8988T (cell line): ENCODE measurements around the gene TRAF3IP1.

ENCODE experiments used
- DNase-seq: peaks from one replicate; pipeline ENCODE4 v3.0.0; 2011

Gene TRAF3IP1

GRCh38 chr2:238413368-238413767 lies 93.0 kb downstream of the TRAF3IP1 start:
- no peak for DNase-seq

DNA sequence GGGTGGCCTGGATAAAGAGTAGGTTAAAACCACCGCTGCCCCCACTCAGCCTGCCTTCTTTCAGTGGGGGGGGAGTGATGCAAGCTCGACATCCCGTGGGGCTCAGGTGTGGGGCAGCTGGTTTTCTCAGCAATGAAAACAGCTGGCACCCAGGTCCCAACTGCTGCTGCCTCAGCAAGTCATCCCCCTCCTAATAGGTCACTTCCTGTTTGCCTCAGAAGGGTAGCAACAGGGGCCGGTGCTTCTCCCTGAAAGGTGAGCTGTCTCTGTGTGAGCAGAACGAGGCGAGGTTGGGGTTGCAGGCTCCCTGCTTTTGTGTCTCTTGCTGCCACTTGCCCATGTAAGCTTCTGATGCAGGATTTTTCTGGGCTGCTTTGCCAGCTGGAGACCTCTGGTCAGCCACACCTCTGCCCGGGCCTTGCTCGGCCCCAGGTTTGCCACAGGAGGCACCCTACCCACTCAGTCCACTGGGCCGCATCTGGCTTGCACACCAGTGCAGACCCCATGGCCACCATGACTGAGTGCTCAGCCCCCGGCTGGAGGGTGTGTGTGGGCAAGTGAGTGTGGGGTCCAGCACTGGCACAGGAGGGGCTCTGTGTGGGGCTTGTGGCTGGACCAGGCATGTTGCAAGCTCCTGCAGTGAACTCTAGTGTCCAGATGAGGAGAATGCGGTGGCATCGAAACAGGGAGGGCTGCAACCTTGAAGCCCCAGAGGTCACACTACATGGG lies 94.9 kb downstream of the TRAF3IP1 start:
- DNase-seq: no peak

GRCh38 chr2:238415893-238416292 lies 95.6 kb downstream of the TRAF3IP1 start:
- no peak for DNase-seq

DNA sequence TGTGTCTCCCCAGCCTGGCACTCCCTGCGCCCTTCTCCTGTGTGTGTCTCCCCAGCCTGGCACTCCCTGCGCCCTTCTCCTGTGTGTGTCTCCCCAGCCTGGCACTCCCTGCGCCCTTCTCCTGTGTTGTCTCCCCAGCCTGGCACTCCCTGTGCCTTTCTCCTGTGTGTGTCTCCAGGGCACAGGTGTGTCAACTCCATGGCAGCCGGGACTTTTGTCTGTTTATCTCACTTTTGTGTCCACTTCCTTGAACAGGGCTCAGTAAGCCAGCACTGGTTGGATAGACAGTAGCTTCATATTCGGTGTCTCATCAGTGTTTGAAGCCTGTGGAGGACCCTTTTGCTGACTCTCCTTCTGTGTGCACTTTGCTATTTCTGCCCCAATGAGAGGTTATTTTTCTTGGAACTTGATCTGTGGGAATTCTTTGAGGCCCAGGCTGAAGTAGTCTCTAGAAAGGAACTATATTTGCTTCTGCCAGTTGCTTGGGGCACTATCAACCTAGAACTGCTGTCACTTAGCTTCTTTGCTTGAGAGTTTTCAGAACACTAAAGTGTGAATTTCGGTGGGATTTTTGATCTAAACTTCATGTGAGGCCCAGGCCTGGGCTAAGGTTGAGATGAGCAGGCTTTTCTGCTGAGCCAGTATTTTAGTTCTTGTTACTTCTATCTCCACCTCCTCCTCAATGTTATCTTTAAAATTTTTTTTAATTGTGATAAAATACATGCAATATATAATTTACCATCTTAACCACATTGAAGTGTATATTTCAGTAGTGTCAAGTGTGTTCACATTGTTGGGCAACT lies 98.1 kb downstream of the TRAF3IP1 start:
- no peak for DNase-seq

- no peak for DNase-seq
These were observed 98.8 kb downstream of the TRAF3IP1 start for GRCh38 chr2:238418999-238419546.

DNA sequence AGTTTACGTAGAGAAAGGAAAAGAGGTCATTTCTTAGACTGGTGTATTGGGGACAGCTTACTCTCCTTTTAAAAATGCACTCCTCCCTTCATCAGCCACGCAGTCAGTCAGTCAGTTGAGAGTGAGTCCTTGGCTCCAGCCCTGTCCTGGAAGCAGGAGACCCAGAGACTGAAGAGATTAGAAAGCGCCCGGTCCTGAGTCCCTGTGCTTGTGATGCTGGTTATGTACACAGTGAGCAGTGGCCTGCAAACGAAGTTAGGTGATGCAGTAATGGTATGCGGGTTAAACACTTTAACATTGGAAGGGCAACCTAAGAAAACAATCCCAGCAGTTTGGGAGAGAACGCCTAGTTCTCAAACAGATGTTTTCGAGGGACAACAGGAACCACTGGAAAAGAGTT lies 100.1 kb downstream of the TRAF3IP1 start:
- no peak for DNase-seq

DNA sequence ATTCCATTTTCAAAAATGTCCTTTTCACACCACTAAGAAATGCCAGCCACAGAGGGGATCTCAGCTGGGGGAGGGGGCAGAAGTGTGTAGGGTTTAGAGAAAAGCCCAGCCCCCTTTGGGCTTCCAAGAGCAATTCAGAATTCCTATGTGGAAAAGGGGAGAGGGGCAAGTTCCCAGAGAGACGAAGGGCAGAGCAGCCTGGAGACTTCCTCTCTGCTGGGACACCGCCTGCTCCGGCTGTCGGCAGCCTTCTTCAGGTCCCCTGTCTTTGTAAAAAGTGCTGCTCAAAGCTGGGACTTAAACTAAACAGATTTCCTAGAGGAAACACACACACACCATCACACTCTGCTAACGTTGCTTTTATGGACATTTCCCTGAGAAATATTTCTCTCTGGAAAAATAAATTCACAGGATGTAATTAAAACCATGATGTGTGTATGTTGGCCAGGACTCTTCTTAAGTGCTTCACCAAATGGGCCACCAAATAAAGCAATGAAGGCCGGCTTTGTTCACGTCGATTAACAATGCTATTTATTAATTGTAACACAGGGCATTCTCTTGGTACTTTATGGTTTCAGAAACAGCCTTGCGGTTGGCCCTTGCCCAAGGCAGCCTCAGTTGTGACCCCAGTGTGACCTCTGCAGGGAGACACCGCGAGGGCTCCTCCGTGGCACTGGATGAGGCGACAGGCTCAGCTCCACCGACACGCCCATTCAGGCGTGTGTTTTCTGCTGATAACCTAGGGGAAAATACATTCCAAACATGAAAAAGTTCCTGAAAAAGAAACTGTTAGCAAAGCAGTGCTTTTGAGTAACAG lies 100.8 kb downstream of the TRAF3IP1 start:
- DNase-seq: no peak

- DNase-seq: no peak
These were observed 101.3 kb downstream of the TRAF3IP1 start for GRCh38 chr2:238421695-238422035.

- no peak for DNase-seq
These were observed 102.0 kb downstream of the TRAF3IP1 start for GRCh38 chr2:238422285-238422684.

DNA sequence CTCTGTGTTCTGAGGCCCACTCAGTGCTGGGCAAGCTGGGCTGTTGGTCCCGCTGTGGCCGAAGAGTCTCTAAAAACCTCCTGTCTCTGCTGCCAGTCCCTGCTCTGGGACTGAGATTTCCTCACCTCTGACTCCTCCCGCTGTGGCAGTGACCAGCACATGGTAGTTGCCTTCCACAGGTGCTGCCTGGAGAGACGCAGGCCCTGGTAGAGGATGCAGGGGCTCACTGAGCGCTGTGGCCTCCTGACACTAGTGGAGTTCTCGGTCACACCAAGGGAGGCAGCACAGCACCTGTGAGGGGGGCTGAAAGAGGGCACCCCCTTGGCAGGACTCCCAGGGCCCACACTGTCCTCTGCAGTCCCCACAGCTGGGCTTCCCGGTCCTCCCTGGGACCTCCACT lies 102.6 kb downstream of the TRAF3IP1 start:
- DNase-seq: no peak

GRCh38 chr2:238423561-238424312 lies 103.4 kb downstream of the TRAF3IP1 start:
- no peak for DNase-seq

- no peak for DNase-seq
These were observed 104.0 kb downstream of the TRAF3IP1 start for GRCh38 chr2:238424313-238424700.

DNA sequence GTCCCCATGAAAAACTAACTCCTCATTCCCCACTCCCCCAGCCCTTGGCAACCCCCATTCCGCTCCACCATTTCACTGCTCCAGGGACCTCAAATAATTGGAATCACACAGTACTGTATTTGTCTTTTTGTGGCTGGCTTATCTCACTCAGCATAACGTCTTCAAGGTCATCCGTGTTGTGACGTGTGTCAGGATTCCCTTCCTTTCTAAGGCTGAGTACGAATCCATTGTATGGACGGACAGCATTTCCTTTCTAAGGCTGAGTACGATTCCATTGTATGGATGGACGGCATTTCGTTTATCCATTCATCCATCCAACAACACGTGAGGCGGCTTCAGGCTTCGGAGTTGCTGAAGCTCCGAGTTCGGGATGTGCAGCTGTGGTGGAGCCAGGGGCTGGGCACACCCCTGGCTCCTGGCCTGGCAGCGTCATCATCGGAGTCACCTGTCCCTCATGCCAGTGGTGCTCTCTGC lies 105.2 kb downstream of the TRAF3IP1 start:
- peak; percentile 37 for DNase-seq

DNA sequence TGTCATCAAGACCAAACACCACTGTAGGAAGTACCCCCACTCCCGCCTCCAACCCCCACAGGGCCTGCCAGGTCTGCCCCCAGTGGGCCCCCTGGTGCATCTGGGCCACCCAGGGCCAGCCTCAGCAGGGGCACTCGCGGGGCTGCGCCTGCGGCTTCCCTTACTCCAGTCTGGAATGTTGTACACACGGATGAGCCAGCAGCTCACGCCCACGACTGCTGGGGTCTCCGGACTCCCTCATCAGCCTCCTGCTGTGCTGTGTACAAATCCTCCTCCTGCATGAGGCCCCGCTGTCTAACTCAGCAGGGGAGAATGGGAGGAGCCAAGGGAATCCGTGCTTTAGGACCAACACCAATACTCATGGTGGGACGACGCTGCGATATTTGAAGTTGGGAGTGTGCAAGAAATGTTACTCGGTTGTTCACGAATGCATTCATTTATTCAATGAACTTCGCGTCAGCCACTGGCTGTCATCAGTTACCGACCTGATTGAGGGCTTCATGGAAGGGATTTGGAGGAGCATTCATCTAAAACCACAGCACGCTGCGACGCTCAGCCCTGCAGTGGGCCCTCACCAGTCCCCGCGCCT lies 105.8 kb downstream of the TRAF3IP1 start:
- DNase-seq: peak; percentile 55

GRCh38 chr2:238426568-238427434 lies 106.5 kb downstream of the TRAF3IP1 start, which contains the start of gene ASB1:
TSS of gene ASB1 (plus strand) at chr2:238426927. CDS start at chr2:238427071, 144 bp downstream.
- DNase-seq: peak; percentile 88

DNA sequence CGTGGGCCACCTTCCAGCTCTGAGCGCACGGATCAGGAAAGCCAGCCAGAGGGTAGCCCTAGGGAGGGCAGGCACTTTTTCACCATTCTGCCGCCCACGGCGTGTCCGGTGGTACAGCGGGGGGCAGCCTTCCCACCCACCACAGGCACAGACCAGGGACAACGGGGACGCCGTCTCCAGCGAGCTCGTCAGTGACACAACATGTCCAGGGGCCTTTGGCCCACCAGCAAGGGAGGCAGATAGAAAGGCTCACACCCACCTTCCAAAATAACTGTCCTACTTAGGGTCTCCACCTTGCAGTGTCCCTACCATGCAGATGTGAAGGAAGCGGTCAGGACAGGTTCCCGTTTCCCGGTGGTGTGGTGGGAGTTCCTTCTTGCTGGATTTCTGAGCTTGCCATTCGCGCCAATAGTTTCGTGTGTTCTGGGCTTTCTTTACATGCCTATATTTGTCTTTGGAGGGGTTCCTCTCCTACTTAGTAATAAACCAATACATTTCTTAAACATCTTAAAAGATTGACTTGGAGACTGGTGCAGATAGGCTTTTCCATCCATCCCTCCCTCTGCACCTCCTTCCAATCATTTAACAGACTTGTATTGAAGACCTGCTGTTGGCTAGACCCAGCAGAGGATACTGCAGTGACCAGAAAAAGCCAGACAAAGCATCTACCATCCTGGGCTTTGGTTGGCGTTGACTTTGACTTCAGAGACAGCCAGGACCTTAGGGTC lies 107.3 kb downstream of the TRAF3IP1 start:
- DNase-seq: no peak

DNA sequence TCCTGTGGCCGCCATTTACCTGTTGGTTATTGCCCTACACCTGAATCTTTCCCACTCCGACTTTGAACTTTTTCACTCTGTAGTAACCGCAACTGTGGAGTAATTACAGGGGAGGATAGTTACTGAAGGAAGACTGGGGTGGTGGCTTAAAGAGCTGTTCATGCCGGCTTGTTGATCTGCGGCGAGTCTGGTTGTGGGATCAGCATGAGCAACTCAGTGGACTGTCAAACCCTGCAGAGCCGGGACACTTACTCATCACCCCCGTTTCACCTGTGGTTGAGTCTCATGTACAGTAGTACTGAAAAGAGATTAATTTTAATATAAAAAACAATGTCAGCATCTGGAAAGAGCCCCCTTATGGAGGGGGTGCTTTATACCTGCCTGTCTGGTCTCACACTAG lies 108.5 kb downstream of the TRAF3IP1 start:
- DNase-seq: no peak

- no peak for DNase-seq
These were observed 110.5 kb downstream of the TRAF3IP1 start for GRCh38 chr2:238430781-238431180.

DNA sequence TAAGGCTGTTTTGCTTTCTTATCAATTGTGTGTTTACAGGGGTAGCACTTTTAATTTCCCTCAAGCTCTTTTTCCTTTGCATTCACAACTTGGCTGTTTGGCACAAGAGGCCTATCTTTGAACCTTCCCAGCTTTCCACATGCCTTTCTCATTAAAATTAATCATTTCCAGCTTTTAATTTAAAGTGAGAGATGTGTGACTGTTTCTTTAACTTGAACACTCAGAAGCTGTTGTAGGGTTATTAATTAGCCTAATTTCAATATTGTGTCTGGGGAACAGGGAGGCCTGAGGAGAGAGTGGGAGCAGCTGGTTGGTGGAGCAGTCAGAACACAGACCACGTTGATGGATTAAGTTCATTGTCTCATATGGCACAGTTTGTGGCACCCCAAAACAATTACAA lies 111.1 kb downstream of the TRAF3IP1 start:
- DNase-seq: no peak

DNA sequence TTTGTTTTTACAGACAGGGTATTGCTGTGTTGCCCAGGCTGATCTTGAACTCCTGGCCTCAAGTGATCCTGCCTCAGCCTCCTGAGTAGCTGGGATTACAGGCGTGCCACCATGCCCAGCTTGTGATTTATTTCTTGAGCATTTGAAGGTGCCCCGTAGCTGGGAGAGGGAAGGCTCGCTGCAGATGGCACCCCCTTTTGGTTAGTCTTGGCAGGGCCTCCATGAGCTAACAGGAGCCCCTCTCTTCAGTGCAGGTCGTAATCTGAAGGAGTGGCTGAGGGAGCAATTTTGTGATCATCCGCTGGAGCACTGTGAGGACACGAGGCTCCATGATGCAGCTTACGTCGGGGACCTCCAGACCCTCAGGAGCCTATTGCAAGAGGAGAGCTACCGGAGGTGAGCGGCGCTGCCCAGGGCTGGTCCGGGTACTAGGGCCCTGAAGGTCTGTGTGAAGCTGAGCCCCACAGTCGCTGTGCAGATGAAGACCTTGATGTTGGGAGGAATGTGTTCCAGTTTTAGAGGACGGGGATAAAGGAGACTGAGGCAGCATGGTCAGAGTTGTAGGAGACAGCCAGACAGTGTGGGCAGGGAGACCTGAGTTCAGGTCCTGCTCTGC lies 113.1 kb downstream of the TRAF3IP1 start:
- no peak for DNase-seq
